GM12891 (cell line): ENCODE data around the gene CCDC51.

ENCODE experiments used
- DNase-seq: peaks from one replicate; pipeline ENCODE4 v3.0.0; 2011; ENCODE audit warnings: low spot score; ENCODE audit not compliant: insufficient read length
- FAIRE-seq: peaks from 2 replicates; lab custom pipeline; 2011; peaks lifted over from hg19 to GRCh38; lab: Jason Lieb, UNC
- PAX5 ChIP-seq: IDR thresholded peaks from 2 replicates; pipeline ENCODE4 v1.6.1; 2011; ENCODE audit warnings: low read length, moderate library complexity, mild to moderate bottlenecking; ENCODE audit not compliant: insufficient read depth, severe bottlenecking
- POLR2A ChIP-seq: IDR thresholded peaks from 2 replicates; pipeline ENCODE4 v1.6.1; 2011; ENCODE audit warnings: low read depth, low read length, control low read depth
- POLR2AphosphoS5 ChIP-seq: IDR thresholded peaks from 2 replicates; pipeline ENCODE4 v1.6.1; 2011; ENCODE audit warnings: low read depth, low read length, control low read depth
- POU2F2 ChIP-seq: IDR thresholded peaks from 2 replicates; pipeline ENCODE4 v1.6.1; 2011; ENCODE audit warnings: low read depth, mild to moderate bottlenecking, control low read depth, low read length, moderate library complexity
- SPI1 ChIP-seq: IDR thresholded peaks from 2 replicates; pipeline ENCODE4 v1.6.1; 2011; ENCODE audit warnings: low read depth, low read length, control low read depth
- TAF1 ChIP-seq: IDR thresholded peaks from 2 replicates; pipeline ENCODE4 v1.6.1; 2011; ENCODE audit warnings: low read depth, low read length, control low read depth

Gene CCDC51

DNA sequence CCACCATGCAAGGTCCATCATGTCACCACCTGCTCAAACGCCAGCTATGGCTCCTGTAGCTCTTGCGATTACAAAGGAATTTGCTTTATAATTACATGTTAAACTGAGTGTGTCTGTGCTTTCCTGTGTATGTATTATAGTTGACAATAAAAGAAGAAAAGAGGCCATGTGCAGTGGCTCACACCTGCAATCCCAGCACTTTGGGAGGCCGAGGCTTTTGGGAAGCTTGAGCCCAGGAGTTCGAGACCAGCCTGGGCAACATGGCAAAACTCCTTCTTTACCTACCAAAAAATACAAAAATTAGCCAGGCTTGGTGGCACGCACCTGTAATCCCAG lies 33.7 kb upstream of the CCDC51 start:
- TF ChIP-seq POLR2AphosphoS5 = no peak
- TF ChIP-seq TAF1 = no peak
- no peak for DNase-seq
- no peak for FAIRE-seq

DNA sequence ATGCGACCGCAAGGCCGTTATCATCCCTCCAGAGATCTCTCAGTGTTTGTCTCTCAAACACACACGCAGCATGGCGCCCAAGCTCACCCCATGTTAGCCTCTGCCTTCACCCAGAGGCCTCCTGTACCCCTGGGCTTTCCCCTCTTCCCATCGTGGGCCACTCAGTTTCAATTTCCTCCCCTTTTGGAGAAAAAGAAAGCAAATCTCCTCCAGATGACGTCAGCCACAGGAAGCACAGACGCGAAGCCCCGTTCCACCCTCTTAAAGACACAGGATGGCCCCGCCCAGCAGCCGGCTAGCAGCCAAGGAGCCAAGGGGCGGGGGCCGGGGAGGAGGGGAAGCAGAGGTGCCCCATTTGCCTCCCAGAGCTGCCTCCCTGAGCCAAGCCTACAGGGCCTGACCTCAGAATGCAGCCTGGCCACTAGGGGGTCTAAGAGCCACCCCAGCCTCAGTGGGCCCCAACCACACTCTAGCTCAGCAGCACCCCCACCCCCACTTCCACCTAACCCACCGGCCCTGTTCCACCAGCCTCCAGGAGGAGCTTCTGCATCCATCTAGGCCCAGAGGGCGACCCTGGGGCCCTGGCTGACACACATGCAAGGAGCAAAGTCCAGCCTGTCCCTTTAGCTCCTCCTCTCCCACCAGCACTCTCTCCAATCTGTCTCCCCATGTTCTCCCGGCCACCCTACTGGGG lies 33.2 kb upstream of the CCDC51 start:
- peak; percentile 88 for DNase-seq
- FAIRE-seq = peak; percentile 100
- peak; percentile 50 for TF ChIP-seq POU2F2
- TF ChIP-seq TAF1 = peak; percentile 85
- peak; percentile 21; the same call in 1 of the 2 replicates for TF ChIP-seq SPI1
- peak; percentile 94 for TF ChIP-seq POLR2AphosphoS5
- no peak for TF ChIP-seq PAX5
- TF ChIP-seq POLR2A = peak; percentile 92

DNA sequence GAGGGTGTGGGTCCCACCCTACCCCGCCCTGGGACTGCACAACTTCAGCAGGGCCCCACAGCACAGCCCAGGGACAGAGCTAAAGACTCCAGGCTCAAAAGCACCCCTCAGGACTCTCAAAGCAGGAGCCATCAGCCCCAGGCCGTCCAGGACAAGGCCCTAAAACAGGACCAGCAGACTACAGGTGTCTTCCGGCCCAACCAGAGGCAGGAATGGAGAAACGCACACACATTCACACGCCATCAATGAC lies 32.7 kb upstream of the CCDC51 start:
- no peak for TF ChIP-seq TAF1
- TF ChIP-seq POU2F2 = no peak
- TF ChIP-seq PAX5 = no peak
- TF ChIP-seq POLR2AphosphoS5 = no peak
- TF ChIP-seq SPI1 = no peak
- no peak for TF ChIP-seq POLR2A
- FAIRE-seq = no peak
- DNase-seq = no peak

DNA sequence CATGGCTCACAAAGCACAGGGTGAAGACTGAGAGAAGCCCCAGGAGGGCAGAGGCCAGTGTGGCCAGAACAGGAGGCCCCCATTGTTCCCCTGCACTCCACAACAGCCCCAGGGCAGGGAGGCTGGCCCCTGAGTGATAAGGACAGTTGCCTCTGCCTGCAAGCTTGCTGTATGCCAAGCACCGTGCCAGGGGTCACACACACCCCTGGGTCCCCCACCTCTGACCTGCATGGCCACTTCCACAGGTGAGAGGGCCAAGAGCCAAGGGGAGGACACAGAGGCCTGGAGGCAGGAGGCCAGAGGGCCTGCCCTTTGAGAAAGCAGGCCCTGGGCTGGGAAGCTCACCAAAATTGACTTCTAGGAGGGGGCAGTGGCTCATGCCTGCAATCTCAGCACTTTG lies 30.4 kb upstream of the CCDC51 start:
- TF ChIP-seq TAF1 (no peak), POLR2A (no peak), SPI1 (no peak), POU2F2 (no peak), PAX5 (no peak), POLR2AphosphoS5 (no peak)
- no peak for FAIRE-seq
- no peak for DNase-seq

DNA sequence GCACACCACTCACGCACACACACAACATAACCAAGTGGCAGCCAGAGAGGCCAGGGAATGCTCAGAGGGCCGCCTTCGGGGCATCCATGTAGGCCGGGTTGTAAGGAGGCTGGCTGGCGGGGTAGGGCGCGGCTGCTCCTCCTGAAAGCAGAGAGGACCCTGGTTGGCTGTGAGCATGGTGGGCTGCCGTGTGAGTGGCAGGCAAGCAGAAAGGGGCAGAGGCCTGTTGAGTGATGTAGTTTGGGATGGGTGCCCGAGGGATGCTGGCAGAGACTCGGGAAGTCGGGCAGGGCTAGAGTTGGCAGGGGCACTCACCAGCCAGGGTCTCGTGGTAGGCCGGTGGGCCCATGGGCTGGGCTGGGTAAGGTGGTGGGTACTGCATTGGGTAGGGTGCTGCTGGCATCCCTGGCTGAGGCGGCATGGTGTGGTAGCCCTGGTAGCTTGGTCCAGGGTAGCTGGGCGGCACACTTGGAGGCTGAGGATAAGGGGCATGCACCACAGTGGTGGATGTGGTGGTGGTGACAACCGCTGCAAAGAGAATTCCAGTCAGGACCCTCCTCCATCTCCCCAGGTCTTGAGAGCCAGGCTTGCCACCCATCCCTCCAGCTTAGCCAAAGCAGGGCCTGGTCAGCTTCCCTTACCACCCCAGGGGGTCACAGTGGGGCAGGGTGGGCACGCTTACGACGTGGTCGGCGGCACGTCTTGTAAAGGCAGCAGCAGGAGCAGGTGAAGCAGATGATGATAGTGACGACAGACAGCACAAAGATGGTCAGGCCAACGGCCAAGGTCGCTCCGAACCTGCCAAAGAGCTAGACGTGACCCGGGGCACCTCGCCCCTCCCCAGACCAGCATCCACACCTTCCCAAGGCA lies 29.4 kb upstream of the CCDC51 start:
- DNase-seq (no peak), FAIRE-seq (no peak)
- no peak for TF ChIP-seq PAX5
- TF ChIP-seq POLR2AphosphoS5 = 0 out of 2 replicates have a peak, but pooled peaks have one; percentile 25

DNA sequence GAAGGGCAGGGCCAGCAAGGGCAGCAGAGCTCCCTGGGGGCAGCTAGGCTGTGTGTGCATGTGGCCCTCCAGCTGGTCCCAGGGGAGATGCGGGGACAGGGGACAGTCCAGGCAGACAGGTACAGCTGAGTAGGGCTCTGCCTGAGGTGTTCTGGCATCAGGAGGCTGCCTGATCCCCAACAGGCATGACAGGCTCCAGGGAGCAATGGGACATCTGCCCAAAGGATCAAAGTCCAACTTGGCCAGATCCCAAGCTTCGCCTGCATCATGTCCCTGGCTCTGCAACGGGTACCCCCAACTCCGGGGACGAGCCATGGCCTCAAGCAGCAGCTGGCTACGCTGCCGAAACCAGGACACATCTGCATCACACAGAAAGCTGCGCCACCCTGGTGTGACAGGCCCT lies 28.4 kb upstream of the CCDC51 start:
- DNase-seq = no peak
- TF ChIP-seq POLR2A (no peak; the same call in 1 of the 2 replicates), POLR2AphosphoS5 (peak; percentile 20; the same call in 1 of the 2 replicates)
- FAIRE-seq = no peak

DNA sequence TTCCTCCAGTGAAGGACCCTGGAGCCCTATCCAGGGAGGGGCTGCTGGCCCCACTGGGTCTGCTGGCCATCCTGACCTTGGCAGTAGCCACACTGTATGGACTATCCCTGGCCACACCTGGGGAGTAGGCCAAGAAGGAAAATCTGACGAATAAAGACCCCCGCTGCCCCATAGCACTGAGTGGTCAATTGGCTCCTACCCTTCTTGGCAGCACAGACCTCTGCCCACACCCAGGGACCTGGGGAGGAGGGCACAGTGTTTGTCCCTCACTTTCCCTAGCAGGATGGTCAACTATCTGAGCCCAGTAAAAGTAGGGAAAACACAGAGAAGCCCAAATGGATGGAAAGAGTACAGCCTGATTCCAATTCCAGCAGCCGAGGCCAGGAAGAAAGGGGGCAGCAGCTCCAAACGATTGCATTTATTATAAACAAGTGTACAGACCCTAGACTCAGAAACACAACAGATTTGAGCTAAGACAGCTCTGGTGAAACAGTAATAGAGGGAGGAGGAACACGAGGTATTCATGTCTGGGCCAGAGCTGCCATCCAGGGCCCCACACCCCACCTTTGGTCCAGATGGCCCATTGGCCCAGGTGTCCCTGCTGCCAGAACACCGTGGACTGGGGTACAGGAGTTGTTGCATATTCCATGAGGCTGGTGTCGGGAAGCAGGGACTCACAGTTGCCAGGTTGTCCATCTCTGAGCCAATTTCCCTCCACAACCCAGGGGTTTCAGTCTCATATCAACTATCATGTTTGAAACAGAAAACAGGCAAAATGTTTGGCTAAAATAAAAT lies 27.8 kb upstream of the CCDC51 start:
- DNase-seq = no peak
- TF ChIP-seq POLR2A (no peak), TAF1 (no peak), PAX5 (no peak), POLR2AphosphoS5 (no peak), POU2F2 (no peak), SPI1 (no peak)
- no peak for FAIRE-seq

DNA sequence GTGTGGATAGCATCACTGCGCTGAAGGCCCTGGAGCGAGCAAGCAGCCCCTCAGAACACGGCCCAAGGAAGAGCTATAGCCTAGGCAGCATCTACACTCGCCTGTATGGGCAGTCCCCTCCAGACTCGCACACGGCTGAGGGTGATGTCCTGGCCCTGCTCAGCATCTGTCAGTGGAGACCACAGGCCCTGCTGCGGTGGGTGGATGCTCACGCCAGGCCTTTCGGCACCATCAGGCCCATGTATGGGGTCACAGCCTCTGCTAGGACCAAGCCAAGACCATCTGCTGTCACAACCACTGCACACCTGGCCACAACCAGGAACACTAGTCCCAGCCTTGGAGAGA lies 27.2 kb upstream of the CCDC51 start:
- FAIRE-seq = no peak
- no peak for TF ChIP-seq POLR2A
- no peak for TF ChIP-seq SPI1
- TF ChIP-seq TAF1 = no peak
- TF ChIP-seq POLR2AphosphoS5 = no peak
- DNase-seq = no peak

DNA sequence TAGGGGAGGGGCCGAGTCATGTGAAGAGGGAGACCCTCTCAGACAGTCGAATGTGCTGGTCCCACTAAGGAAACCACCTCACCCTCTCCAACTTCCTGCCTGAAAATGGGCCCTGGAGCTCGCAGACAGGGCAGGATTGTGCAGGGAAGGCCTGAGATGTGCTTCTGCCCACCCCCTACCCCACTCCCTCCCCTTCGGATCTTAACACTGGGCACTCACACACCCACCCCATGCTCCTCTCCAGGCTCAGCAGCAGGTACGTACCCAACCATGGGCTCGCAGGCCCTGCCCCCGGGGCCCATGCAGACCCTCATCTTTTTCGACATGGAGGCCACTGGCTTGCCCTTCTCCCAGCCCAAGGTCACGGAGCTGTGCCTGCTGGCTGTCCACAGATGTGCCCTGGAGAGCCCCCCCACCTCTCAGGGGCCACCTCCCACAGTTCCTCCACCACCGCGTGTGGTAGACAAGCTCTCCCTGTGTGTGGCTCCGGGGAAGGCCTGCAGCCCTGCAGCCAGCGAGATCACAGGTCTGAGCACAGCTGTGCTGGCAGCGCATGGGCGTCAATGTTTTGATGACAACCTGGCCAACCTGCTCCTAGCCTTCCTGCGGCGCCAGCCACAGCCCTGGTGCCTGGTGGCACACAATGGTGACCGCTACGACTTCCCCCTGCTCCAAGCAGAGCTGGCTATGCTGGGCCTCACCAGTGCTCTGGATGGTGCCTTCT lies 26.6 kb upstream of the CCDC51 start:
- DNase-seq = no peak
- TF ChIP-seq TAF1 (no peak), PAX5 (no peak), SPI1 (no peak), POLR2A (peak; percentile 60; the same call in 1 of the 2 replicates), POLR2AphosphoS5 (no peak), POU2F2 (peak; percentile 52; the same call in 1 of the 2 replicates)
- FAIRE-seq = peak; percentile 87
